Measurements from ENCODE around the gene VWA5B1. TPM values are rescaled to one million over a fixed set of nuclear protein-coding genes. Genes with fewer than 3 reads are reported as not detected.

The VWA5B1 gene
- total and polyA plus RNA-seq, 8 donors, result not detected

DNA sequence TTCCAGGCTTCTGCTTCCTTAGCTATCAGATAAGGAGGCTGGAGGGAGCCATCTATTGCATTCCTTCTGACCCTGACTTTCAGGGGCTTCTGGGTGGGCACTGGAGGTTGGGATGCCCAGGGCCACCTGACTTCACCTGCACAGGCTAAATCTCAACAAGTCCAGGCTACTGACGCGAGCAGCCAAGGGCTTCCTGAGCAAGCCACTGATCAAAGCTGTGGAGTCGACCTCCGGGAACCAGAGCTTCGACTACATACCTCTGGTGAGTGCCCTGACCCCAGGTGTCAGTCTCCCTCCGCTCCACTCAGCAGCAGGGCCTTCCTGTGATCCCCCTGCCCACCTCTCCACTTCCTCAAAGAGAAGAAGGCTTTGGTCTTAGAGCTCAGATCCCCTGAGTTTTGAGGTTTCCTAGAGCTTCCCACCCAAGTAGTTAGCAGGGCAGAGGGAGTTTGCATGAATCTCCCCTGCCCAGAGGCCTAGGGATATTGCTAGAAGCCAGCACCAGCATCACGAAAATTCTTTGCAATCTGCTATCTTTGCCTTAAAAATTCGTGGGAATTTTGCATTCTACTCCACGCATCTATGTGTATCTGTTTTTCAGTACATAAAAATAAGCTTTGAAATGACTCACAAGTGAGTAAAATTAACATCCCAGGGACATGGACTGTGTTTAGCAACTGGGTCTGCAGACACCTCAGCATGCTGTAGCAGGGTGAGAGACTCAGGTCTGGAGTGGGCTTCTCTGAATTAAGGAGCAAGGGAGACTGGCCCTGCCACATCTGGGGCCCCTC is 61.4 kb downstream of the VWA5B1 start:
- Histone ChIP-seq H3K27ac (no peak overlapping the region), H3K27me3 (peaks cover 0 to 29% (median 0%) of the 10 kb centered on the region in 3 donors)

DNA sequence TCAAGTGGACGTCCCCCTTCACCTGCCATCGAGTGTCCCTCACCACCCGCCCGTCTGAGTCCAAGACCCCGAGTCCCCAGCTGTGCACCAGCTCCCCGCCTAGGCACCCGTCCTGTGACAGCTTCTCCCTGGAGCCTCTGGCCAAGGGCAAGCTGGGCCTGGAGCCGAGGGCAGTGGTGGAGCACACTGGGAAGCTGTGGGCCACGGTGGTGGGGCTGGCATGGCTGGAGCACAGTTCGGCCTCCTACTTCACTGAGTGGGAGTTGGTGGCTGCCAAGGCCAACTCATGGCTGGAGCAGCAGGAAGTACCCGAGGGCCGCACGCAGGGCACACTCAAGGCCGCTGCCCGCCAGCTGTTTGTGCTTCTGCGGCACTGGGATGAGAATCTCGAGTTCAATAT is 63.2 kb downstream of the VWA5B1 start:
- no peak for DNase-seq
- H3K9me3 ChIP-seq, result no peaks in the 10 kb centered on the region
- H3K36me3 ChIP-seq, result no peaks in the 10 kb centered on the region
- WGBS, 5 donors, result 88 to 91% (median 91%) methylated on average over 12 to 17 of the region's 17 CpGs
- TF ChIP-seq EP300 (IDR thresholded peaks at IDR 0.05) (no peak), POLR2A (IDR thresholded peaks at IDR 0.05) (no peak), POLR2AphosphoS5 (IDR thresholded peaks at IDR 0.05) (no peak)
- TF ChIP-seq, protein P1, sequence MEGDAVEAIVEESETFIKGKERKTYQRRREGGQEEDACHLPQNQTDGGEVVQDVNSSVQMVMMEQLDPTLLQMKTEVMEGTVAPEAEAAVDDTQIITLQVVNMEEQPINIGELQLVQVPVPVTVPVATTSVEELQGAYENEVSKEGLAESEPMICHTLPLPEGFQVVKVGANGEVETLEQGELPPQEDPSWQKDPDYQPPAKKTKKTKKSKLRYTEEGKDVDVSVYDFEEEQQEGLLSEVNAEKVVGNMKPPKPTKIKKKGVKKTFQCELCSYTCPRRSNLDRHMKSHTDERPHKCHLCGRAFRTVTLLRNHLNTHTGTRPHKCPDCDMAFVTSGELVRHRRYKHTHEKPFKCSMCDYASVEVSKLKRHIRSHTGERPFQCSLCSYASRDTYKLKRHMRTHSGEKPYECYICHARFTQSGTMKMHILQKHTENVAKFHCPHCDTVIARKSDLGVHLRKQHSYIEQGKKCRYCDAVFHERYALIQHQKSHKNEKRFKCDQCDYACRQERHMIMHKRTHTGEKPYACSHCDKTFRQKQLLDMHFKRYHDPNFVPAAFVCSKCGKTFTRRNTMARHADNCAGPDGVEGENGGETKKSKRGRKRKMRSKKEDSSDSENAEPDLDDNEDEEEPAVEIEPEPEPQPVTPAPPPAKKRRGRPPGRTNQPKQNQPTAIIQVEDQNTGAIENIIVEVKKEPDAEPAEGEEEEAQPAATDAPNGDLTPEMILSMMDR (IDR thresholded peaks at IDR 0.05), result no peak
- H3K4me1 ChIP-seq, result peaks cover 0 to 13% (median 9%) of the 10 kb centered on the region in 4 donors
- peaks cover 0 to 28% (median 4%) of the 10 kb centered on the region in 3 donors for H3K27me3 ChIP-seq
- intact Hi-C loops (cut with DNase I; ENCODE audit: low total_unique reads), result no loop called here
- no peak overlapping the region for H3K27ac ChIP-seq
- no peak overlapping the region for H3K4me3 ChIP-seq

More for the DNA sequence above, 61.4 kb downstream of the VWA5B1 start:
- Histone ChIP-seq H3K9me3 (peaks cover 0 to 4% (median under 1%) of the 10 kb centered on the region in 4 donors), H3K36me3 (no peaks in the 10 kb centered on the region), H3K4me3 (no peak overlapping the region), H3K4me1 (no peaks in the 10 kb centered on the region)
- TF ChIP-seq POLR2AphosphoS5 (IDR thresholded peaks at IDR 0.05) (no peak), EP300 (IDR thresholded peaks at IDR 0.05) (no peak), POLR2A (IDR thresholded peaks at IDR 0.05) (no peak)
- TF ChIP-seq, protein P1 (IDR thresholded peaks at IDR 0.05), result no peak
- 59 to 74% (median 67%) methylated on average over 9 of the region's 9 CpGs for WGBS, 5 donors
- no peak for DNase-seq
- intact Hi-C loops (cut with DNase I; ENCODE audit: low total_unique reads), result no loop called here

DNA sequence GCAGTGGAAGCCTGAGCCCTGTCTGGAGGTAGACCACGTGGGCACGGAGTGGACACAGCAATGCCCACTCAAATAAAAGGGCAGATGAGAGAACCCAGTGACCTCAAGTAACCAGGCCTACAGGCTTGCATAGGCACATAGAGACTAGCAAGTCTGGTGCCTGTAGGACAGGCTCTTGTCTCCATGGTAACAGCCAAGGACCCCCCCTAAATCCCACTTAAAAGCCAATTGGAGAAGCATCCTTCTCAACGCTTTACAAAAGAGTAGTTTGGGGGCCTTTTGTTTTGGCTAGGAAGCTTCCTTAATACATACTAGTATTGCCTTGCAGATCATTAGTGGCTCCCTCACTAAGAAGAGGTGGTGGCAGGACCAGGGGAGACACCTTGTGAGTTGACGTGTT is 63.9 kb downstream of the VWA5B1 start:
- intact Hi-C loops (cut with DNase I; ENCODE audit: low total_unique reads), result no loop called here
- TF ChIP-seq EP300 (IDR thresholded peaks at IDR 0.05) (no peak), POLR2AphosphoS5 (IDR thresholded peaks at IDR 0.05) (no peak), POLR2A (IDR thresholded peaks at IDR 0.05) (no peak)
- TF ChIP-seq, protein P1 (IDR thresholded peaks at IDR 0.05), result no peak
- no peak overlapping the region for H3K27ac ChIP-seq
- DNase-seq, result no peak
- 82 to 94% (median 92%) methylated on average over 4 of the region's 4 CpGs for WGBS, 5 donors
- no peak overlapping the region for H3K4me3 ChIP-seq
- peaks cover 0 to 21% (median 16%) of the 10 kb centered on the region in 4 donors for H3K4me1 ChIP-seq
- no peaks in the 10 kb centered on the region for H3K36me3 ChIP-seq
- H3K27me3 ChIP-seq, result peaks cover 0 to 35% (median 7%) of the 10 kb centered on the region in 3 donors
- no peaks in the 10 kb centered on the region for H3K9me3 ChIP-seq

DNA sequence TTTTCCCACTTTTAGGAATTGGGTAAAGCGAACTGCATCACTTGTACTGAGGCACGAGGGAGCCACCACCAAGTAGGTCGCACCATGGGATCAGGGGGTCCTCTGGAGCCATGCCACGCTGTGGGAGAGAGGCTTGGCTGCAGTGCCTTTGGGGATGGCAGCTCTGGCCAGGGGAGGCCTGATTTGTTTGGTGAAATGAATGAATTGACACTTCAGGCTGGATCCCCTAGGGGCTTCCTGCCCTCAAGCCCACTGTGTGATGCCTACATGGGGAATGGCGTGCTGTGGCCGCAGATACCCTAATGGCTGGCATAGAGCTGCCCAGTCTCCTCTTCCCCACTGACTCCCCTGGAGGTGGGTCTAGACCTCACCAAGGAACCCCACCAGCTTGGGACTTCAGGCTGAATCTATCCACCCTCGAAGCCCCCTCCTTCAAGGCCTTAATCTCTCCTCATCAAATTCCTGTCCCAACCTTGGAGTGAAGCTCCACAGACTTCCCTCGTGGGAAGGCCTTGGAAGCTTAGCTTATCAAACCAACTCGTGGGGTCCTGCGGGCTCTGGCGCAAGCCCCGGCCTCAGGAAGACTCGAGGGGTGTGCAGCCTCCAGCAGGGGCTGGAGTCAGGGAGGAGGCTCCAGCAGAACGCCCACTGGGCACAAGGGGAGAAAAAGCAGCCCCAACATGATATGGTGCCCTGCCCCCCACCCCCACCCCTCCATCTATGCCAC is 64.6 kb downstream of the VWA5B1 start:
- Histone ChIP-seq H3K36me3 (no peaks in the 10 kb centered on the region), H3K9me3 (no peaks in the 10 kb centered on the region), H3K4me1 (peaks cover 0 to 25% (median 17%) of the 10 kb centered on the region in 4 donors), H3K27ac (no peak overlapping the region), H3K4me3 (no peak overlapping the region), H3K27me3 (peaks cover 0 to 41% (median 7%) of the 10 kb centered on the region in 3 donors)
- intact Hi-C loops (cut with DNase I; ENCODE audit: low total_unique reads), result no loop called here
- no peak for DNase-seq
- 79 to 86% (median 85%) methylated on average over 11 to 14 of the region's 14 CpGs for WGBS, 5 donors
- TF ChIP-seq POLR2AphosphoS5 (IDR thresholded peaks at IDR 0.05), result no peak
- TF ChIP-seq POLR2A (IDR thresholded peaks at IDR 0.05), result no peak
- TF ChIP-seq, protein P1 (IDR thresholded peaks at IDR 0.05), result no peak
- no peak for TF ChIP-seq EP300 (IDR thresholded peaks at IDR 0.05)

All from stomach (tissue), 9 donors.